HG02938 (cell line): ENCODE data around the gene ABTB2.

Experiments used
- ATAC-seq: cut with Tn5 transposase; IDR thresholded peaks from one replicate; pipeline ENCODE4 v1.9.1; 2021; ENCODE audit warnings: mild to moderate bottlenecking, moderate library complexity; ENCODE audit not compliant: unreplicated experiment

Gene ABTB2

GRCh38 chr11:34344410-34344767, 13.4 kb downstream of the ABTB2 start:
- no peak for ATAC-seq

GRCh38 chr11:34343686-34344085, 14.1 kb downstream of the ABTB2 start:
- ATAC-seq: no peak

DNA sequence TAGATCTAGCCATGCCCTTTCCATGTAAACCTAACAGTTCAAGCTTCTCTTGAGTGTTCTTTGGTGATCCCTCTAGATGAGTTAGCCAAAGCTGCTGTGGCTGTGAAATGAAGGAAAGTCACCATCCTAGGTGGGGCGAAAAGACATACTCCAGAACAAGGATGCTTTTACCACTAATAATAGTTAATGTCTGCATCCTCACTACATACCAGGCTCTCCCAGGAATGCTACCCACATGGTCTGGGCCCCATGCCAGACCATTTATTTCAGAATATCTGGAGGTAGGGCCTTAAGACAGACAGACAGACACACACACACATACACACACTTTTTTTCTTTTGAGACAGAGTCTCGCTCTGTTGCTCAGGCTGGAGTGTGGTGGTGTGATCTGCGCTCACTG, 14.7 kb downstream of the ABTB2 start:
- no peak for ATAC-seq

GRCh38 chr11:34341931-34342533, 15.8 kb downstream of the ABTB2 start:
- ATAC-seq: no peak

DNA sequence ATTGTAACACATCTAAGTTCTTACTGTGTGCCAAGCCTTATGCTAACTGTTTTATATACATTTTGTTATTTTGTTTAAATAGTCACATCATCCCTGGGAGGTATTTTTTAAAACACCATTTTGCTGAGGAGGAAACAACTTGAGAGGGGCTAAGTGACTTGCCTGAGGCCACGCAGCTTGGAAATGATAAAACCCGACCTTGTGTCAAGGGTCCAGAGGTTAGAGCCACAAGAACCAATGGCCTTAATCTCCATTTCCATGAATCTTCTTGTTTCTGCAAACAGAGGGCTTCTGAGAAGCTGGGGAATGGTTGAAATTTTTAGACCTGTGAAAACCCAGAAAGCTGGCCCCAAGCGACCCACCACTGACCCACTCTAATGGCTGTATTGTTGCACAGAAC, 16.7 kb downstream of the ABTB2 start:
- no peak for ATAC-seq

DNA sequence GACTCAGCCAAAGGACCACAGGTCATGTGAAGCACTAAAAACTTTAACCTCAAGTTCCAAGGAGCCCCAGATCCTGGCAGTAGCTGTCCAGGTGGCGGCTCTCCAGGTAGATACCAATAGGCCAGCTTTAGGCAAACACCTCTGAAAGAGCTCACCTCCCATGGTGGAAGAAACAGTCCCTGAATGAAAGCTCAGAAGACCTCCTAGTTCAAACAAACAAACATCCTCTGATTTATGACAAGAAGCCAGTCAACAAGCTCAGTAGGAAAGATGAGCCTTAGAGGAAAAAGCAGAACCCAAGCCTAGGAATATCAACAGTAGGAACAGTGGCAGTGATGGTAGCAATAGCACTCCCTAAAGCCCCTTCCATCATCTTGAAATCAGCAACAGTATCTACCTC, 17.2 kb downstream of the ABTB2 start:
- ATAC-seq: no peak

DNA sequence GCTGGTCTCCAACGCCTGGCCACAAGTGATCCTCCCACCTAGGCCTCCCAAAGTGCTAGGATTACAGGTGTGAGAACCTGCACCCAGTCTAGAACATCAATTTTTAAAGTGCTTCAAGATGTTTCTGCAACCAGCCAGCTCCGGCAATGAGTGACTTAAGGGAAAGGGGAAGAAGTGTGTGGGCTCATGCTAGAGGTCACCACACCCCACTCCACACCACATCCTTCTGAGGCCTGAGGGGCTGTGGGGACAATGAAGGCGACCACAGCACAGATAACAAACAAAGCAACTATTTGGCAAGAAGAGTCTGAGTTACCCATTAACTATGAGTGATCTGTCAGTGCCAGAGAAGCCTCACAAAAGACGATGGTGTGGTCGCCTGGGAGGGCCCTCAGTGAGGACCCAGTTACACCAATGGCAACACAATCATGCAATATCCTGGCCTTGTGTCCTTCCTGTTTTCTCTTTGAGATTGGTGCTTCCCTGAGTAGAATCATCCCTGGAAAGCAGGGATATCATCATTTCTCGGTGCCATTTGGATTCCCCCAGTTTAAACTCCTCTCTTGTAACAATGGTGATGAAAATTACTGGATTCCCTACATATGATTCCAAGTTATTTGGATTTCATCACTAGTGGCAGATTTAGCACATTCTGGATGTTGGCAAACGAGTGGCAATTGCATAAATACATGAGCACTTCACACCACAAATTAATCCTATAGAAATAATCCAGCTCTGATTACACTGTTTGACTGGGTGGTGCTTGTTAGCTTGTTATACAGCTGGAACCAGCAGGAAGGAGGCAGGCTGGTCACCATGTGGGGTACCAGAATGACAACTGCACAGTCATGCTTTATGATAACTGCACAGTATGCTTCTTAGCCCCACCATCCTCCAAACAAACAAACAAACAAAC, 18.4 kb downstream of the ABTB2 start:
- peak; percentile 87 for ATAC-seq

GRCh38 chr11:34337016-34337415, 20.8 kb downstream of the ABTB2 start:
- ATAC-seq: no peak

GRCh38 chr11:34335801-34336200, 22.0 kb downstream of the ABTB2 start:
- ATAC-seq: no peak

- no peak for ATAC-seq
Measured at GRCh38 chr11:34335331-34335730, 22.5 kb downstream of the ABTB2 start.

- ATAC-seq: no peak
Measured at GRCh38 chr11:34333787-34334186, 24.0 kb downstream of the ABTB2 start.

DNA sequence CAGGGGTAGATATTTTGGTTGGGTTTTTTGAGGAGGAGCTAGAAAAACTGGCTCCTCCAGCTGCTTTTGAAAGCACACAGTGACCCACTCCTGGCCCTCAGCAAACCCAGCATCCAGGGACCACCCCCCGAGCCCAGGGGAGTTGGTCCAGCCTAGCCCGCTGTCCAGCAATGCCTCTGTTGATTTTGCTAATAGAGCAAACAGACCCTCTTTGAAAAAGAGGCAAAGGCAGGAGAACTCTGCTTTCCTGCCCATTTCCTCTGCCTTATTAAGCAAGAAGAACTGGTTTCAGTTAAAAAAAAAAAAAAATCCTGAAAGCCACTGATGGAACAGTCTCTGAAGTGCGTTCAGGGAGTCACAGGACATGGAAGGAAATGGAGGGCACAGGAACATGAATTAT, 25.3 kb downstream of the ABTB2 start:
- no peak for ATAC-seq

DNA sequence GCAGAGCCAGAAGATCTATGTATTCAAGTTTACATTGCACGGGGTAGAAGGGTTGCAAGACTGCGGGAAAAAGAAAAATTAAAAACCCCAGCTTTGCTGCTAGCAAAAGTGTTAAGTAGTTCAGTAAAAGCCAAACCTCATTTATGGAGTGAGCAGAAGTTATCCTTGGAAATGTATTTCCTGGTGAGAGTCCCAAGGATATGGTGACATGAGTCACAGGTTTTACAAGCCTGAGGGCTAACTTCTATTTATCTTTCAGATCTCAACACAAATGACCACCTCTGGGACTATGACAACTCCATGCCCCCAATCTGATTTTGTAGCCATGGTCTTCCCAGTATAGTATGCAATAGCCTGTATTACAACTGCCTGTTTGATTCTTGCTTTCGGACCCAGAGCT, 26.1 kb downstream of the ABTB2 start:
- no peak for ATAC-seq

DNA sequence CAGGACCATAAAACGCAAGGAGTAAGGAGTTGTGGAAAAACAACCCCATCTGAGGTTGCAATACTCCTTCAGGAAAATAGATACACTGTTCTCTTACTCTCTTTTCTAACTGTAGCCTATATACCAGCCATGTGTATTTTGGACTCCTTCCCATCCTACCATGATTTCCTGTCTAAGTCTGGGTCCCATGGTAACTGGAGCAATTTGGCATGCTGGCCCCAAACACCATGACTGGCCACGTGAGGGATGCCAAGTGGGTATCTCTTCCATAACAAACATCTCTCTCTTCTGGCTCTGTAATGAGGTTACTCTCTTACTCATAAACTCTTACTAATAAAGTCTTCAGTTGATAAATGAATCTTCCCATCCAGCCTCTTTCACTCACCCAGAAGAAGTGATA, 26.5 kb downstream of the ABTB2 start:
- no peak for ATAC-seq

GRCh38 chr11:34330653-34331052, 27.2 kb downstream of the ABTB2 start:
- ATAC-seq: no peak

GRCh38 chr11:34329876-34330275, 27.9 kb downstream of the ABTB2 start:
- ATAC-seq: no peak

- no peak for ATAC-seq
Measured at GRCh38 chr11:34328632-34328910, 29.2 kb downstream of the ABTB2 start.

DNA sequence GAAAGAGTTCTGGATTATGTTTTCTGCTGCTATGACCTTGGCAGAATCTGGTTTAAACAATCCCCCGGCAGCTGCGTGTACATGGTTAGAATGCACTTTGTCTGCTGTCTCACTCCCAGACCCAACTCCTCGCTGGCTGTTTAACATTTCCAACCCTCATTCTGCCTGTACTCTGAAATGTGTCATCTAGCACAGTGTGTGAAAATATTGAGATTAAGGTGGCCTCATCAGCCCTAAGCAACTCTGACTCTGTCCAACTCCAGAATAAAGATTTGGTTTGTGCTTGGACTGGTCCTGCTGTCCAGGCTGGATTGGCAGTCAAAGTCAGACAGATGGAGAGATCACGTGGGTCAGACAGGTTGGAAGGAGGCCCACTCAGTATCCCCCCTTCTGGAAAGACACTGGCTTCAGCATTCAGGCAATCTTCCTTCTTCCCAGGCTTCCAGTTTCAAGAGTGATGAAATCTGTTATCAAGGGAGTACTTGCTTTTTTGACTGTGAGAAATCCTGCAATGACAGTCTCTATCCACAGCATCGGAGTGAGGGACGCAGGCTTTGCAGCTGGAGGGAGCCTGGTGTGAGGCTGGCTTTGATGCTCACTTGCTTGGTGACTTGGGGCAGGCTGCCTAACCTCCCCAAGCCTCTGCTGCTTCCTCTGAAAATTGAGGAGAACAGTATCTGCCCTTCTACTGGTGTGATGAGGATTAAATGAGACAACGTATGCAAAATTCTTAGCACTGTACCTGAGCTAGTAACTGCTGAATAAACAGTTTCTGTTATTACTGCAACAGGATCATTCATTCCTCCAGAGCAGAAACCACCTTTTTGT, 29.8 kb downstream of the ABTB2 start:
- ATAC-seq: no peak

- ATAC-seq: no peak
Measured at GRCh38 chr11:34324466-34324865, 33.3 kb downstream of the ABTB2 start.

DNA sequence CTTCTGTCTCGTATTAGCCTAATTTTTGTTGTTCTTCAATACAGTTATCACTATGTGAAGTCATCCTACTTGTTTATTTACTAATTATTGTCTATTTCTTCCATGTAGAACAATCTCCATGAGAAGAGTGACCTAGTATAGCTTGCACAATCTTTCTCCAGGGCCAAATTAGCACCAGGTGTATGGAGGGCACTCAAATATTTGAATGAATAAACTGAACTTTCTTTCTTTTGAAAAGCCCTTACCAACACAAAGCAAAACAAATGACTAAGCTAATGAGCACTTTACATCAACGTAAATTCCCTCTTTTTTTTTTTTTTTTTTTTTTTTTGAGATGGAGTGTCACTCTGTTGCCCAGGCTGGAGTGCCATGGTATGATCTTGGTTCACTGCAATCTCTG, 34.2 kb downstream of the ABTB2 start:
- ATAC-seq: no peak

- no peak for ATAC-seq
Measured at GRCh38 chr11:34318111-34319037, 39.4 kb downstream of the ABTB2 start.
